Brain pericyte (primary cell): ENCODE results near the gene PIGM.

Experiments used
- DNase-seq: peaks from one replicate; pipeline ENCODE4 v3.0.0-alpha.2; 2012; ENCODE audit warnings: low read depth, low spot score

Gene PIGM

GRCh38 chr1:159989581-159989980, 42.2 kb downstream of the PIGM start:
- DNase-seq = no peak

GRCh38 chr1:159988006-159988405, 43.8 kb downstream of the PIGM start:
- no peak for DNase-seq

- no peak for DNase-seq
Measured at GRCh38 chr1:159987186-159987585, 44.6 kb downstream of the PIGM start.

DNA sequence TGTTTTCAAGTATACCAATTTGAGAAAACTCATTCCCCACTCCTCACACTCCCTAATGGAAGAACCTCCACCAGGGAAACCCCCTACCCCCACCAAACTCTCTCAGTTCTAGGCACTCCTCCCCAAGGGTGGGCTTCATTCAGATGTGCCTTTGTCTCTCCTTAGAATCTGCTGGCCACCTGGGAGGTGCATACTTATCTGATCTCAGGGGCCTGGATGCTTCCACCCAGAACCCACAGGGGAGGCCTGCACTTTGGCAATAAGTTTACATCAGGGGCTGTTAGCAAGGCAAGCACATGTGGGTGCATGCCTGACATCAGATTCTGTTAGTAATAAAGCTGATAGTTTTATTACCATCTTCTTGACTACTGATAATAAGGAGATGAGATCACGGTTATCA, 45.3 kb downstream of the PIGM start:
- no peak for DNase-seq

DNA sequence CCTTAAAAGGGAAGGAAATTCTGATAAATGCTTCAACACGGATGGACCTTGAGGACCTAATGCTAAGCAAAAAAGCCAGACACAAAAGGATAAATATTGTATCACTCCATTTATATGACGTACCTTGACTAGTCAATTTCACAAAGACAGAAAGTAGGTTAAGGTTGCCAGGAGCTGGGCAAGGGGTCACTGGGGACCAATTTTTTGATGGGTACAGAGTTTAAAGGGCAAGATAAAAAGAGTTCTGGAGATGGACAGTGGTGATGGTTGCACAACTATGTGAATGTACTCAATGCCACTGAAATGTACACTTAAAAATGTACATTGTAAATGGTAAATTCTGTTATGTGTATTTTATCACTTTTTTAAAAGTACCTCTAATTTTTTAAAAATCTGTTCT, 45.7 kb downstream of the PIGM start:
- no peak for DNase-seq

GRCh38 chr1:159985473-159985872, 46.3 kb downstream of the PIGM start:
- DNase-seq = no peak

DNA sequence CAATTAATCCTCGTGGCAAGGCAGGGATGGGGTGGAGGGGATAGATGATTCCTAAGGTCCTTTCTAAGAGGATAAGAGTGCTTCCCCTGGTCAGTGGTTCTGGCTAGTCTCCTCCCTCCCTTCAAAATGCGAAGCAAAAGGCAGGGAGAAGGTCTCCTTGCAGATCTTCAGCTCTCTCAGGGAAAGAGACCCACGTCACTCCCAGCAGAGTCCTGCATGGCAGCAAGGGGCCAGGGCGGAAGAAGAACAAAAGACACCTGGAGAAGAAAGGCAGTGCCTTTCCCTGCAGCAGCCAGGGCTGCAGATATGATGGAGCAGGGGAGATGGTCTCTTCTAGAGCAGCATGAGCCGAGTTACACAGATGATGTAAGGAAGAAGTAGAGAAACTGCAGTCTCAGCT, 48.1 kb downstream of the PIGM start:
- DNase-seq = no peak

GRCh38 chr1:159982280-159982679, 49.5 kb downstream of the PIGM start:
- DNase-seq = no peak

DNA sequence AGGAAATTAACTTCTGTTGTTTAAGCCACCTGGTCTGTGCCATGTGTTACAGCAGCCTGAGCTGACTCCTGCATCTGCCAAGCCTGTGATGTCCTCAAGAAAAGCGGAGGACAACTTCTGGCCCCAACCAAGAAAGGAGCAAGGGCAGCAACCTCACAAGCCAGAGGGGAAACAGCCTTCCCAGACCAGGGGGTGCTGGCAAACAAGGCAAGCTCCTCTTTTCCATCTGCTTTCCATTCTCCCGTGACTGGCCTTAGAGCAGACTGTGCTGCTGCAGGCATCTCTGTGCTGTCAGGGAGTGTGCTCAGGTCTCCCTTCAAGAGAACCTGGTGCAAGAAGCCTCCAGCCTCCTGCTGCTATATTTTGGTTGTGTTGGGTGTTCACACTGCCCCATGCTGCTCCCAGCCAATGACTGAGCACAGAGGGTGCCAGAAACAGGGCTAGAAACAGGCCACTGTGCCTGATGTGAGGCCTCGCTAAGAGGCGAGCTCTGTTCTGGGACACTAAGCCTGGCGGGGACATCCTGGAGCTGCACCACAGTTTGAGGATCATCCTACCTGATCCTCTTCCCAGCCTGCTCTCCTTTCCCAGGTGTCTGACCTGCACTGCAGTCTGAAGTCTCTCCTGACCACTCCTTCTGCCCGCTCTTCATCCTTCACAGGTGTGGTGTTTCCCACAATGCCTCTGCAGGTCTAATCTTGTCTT, 50.3 kb downstream of the PIGM start:
- no peak for DNase-seq

DNA sequence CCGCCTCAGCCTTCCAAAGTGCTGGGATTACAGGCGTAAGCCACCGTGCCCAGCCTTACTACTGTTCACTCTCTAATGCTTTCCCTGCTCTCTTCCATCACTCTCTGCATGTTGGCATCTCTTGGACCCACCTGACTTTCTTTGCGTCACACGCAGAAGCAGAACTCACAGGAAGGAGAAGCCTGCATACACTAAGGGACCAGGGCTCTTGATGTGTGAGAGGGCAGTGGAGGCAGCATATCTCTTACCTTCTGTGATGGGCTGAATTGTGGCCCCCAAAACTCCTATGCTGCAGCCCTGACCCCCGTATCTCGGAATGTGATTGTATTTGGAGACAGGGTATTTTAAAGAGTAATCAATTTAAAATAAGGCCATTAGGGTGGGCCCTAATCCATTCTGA, 51.0 kb downstream of the PIGM start:
- no peak for DNase-seq

DNA sequence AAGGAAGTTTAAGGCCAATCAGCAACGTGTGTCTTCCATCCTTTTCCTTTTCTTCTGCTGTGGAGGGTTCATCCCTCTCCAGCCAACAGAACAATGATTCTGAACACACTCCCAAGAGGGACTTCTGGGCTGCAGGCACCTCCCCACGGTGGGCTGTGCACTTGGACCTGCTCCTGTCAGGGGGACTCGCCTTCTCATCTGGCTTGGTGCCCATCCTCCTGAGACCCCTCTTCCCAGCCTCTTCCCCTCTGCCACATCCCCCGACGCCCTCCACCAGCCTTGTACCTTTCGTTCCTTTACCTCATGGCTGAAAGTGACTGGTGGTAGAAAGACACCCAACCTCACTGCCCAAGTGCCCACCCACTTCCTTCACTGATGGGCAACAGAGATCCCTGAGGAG, 51.7 kb downstream of the PIGM start:
- no peak for DNase-seq

- DNase-seq = no peak
Measured at GRCh38 chr1:159979257-159979656, 52.5 kb downstream of the PIGM start.

GRCh38 chr1:159978107-159978398, 53.7 kb downstream of the PIGM start:
- DNase-seq = no peak

DNA sequence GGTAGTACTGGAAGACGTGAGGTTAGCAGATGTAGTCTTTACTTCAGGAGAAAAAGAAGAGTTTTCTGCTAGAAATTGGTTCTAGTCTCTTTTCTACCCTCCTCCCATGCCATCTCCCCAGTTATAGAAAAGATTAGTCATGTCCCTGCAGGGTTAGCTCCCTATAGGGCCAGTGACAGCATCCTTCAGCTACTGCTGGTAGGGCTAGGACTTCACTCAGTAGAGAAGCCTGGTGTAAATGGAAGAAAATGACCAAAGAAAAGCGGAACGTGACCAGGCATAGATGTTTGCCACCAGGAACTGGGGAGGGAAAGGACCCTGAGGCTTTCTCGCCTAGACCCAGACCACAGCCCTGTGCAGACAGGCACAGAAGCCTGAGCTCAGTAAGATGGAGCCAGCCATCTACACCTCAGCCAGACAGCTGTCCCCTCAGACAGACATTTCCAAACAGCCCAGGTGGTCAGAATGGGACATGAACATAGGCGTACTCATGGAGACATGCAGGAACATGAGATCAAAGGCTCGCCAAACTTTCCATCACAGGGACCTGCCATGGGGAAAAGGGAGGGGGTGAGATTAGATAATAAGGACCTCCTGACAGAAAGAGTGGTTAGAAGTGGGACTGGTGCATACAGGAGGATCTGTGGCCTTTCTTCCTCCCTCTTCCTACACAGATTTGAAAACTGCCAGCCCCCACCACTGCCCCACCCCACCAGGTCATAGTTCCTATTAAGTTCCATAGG, 54.3 kb downstream of the PIGM start:
- no peak for DNase-seq
